ENCODE results near the gene LMNTD2.

LMNTD2 gene

DNA sequence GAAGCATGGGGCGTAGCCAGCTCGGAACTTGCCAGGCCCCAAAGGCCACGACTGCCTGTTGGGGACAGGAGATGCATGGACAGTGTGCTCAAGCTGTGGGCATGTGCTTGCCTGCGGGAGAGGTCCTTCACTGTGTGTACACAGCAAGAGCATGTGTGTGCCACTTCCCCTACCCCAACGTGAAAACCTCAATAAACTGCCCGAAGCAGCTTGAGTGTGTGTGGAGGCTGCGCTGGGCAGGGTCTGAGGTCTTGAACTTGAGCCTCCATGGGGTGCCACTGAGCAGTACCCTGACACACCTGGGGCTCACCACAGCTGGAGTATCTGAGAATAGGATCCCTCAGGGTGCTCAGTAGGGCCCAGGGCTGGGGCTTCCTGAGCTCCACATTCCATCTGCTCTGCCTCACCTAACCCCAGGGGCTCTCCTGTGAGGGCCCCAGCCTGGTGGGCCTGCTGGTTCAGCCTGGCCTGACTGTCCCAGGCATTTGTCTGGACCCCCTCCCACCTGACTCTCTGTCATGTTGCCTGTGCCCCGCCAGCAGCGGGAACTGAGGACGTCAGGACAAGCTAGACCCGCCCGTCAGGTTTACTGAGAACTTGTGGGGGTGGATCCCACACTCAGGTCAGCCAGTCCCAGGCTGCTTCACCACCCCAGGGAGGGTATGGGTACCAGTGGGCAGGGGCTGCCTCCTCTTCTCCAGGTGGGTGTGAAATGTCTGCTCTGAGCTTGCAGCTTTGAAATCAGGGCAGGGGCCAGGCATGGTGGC lies 3.5 kb upstream of the LMNTD2 start:
- H3K79me2 ChIP-seq (ENCODE audit: insufficient read depth, low read length), result no peaks in the 10 kb centered on the region
- no peaks in the 10 kb centered on the region for H4K20me1 ChIP-seq (ENCODE audit: insufficient read depth, low read length)
- H3K4me2 ChIP-seq (ENCODE audit: low read length), result no peak overlapping the region
- no peak overlapping the region for H3K27ac ChIP-seq (ENCODE audit: low read depth, low read length, poor library complexity, severe bottlenecking)
- no peak overlapping the region for H3K9ac ChIP-seq (ENCODE audit: low read length)
- no peak overlapping the region for H3K4me3 ChIP-seq (ENCODE audit: low read depth, low read length, poor library complexity, severe bottlenecking)
- TF ChIP-seq, protein P1, sequence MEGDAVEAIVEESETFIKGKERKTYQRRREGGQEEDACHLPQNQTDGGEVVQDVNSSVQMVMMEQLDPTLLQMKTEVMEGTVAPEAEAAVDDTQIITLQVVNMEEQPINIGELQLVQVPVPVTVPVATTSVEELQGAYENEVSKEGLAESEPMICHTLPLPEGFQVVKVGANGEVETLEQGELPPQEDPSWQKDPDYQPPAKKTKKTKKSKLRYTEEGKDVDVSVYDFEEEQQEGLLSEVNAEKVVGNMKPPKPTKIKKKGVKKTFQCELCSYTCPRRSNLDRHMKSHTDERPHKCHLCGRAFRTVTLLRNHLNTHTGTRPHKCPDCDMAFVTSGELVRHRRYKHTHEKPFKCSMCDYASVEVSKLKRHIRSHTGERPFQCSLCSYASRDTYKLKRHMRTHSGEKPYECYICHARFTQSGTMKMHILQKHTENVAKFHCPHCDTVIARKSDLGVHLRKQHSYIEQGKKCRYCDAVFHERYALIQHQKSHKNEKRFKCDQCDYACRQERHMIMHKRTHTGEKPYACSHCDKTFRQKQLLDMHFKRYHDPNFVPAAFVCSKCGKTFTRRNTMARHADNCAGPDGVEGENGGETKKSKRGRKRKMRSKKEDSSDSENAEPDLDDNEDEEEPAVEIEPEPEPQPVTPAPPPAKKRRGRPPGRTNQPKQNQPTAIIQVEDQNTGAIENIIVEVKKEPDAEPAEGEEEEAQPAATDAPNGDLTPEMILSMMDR (IDR thresholded peaks at IDR 0.05; ENCODE audit: low read length), result no peak
- TF ChIP-seq EZH2 (IDR thresholded peaks at IDR 0.05; ENCODE audit: borderline replicate concordance, low read length), result no peak
- H3K36me3 ChIP-seq (ENCODE audit: insufficient read depth, low read length), result no peaks in the 10 kb centered on the region; the same call in 1 of the 2 replicates
- H3K9me2 ChIP-seq (ENCODE audit: low read depth, low read length), result no peaks in the 10 kb centered on the region
- no peaks in the 10 kb centered on the region for H3F3A ChIP-seq (ENCODE audit: insufficient read depth, low read length)
- no peaks in the 10 kb centered on the region for H3K9me3 ChIP-seq (ENCODE audit: low read length)
- H2AFZ ChIP-seq (ENCODE audit: low read length), result no peak overlapping the region
- H3K4me1 ChIP-seq (ENCODE audit: insufficient read depth, low read length, severe bottlenecking), result peaks cover 41% of the 10 kb centered on the region
- H3K27me3 ChIP-seq (ENCODE audit: insufficient read depth, low read length), result no peaks in the 10 kb centered on the region

DNA sequence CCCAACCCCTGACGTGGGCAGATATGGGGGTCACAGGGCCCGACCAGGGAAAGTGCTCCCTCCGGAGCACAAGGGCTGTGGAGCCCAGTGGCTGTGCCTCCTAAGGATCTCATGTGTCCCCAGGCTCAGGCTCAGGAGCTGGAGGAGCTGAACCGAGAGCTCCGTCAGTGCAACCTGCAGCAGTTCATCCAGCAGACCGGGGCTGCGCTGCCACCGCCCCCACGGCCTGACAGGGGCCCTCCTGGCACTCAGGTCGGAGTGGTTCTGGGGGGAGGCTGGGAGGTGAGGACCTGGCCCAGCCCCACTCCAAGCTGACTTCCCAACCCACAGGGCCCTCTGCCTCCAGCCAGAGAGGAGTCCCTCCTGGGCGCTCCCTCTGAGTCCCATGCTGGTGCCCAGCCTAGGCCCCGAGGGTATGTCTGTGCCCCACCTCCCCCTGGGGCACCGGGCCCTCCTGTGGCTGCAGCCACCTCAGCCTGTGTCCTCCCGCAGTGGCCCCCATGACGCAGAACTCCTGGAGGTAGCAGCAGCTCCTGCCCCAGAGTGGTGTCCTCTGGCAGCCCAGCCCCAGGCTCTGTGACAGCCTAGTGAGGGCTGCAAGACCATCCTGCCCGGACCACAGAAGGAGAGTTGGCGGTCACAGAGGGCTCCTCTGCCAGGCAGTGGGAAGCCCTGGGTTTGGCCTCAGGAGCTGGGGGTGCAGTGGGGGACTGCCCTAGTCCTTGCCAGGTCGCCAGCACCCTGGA lies 2.7 kb upstream of the LMNTD2 start:
- H3K4me3 ChIP-seq (ENCODE audit: low read depth, low read length, poor library complexity, severe bottlenecking), result no peak overlapping the region
- no peaks in the 10 kb centered on the region for H3K9me2 ChIP-seq (ENCODE audit: low read depth, low read length)
- peaks cover 39% of the 10 kb centered on the region for H3K4me1 ChIP-seq (ENCODE audit: insufficient read depth, low read length, severe bottlenecking)
- H2AFZ ChIP-seq (ENCODE audit: low read length), result no peak overlapping the region
- no peak overlapping the region for H3K9ac ChIP-seq (ENCODE audit: low read length)
- no peaks in the 10 kb centered on the region for H3F3A ChIP-seq (ENCODE audit: insufficient read depth, low read length)
- no peak overlapping the region for H3K4me2 ChIP-seq (ENCODE audit: low read length)
- no peaks in the 10 kb centered on the region; the same call in 1 of the 2 replicates for H3K36me3 ChIP-seq (ENCODE audit: insufficient read depth, low read length)
- TF ChIP-seq, protein P1 (IDR thresholded peaks at IDR 0.05; ENCODE audit: low read length), result no peak
- TF ChIP-seq EZH2 (IDR thresholded peaks at IDR 0.05; ENCODE audit: borderline replicate concordance, low read length), result no peak
- H3K79me2 ChIP-seq (ENCODE audit: insufficient read depth, low read length), result no peaks in the 10 kb centered on the region
- no peaks in the 10 kb centered on the region for H4K20me1 ChIP-seq (ENCODE audit: insufficient read depth, low read length)
- H3K9me3 ChIP-seq (ENCODE audit: low read length), result no peaks in the 10 kb centered on the region
- no peaks in the 10 kb centered on the region for H3K27me3 ChIP-seq (ENCODE audit: insufficient read depth, low read length)
- no peak overlapping the region for H3K27ac ChIP-seq (ENCODE audit: low read depth, low read length, poor library complexity, severe bottlenecking)

DNA sequence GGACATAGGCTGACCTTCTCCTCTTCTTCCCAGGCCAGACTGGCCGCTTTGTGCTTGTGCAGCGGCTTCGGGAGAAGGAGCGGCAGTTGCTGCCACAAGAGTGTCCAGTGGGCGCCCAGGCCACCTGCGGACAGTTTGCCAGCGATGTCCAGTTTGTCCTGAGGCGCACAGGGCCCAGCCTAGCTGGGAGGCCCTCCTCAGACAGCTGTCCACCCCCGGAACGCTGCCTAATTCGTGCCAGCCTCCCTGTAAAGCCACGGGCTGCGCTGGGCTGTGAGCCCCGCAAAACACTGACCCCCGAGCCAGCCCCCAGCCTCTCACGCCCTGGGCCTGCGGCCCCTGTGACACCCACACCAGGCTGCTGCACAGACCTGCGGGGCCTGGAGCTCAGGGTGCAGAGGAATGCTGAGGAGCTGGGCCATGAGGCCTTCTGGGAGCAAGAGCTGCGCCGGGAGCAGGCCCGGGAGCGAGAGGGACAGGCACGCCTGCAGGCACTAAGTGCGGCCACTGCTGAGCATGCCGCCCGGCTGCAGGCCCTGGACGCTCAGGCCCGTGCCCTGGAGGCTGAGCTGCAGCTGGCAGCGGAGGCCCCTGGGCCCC lies 1.6 kb upstream of the LMNTD2 start:
- Histone ChIP-seq H4K20me1 (ENCODE audit: insufficient read depth, low read length) (no peaks in the 10 kb centered on the region), H3K9me2 (ENCODE audit: low read depth, low read length) (no peaks in the 10 kb centered on the region), H3F3A (ENCODE audit: insufficient read depth, low read length) (no peaks in the 10 kb centered on the region), H3K79me2 (ENCODE audit: insufficient read depth, low read length) (no peaks in the 10 kb centered on the region), H2AFZ (ENCODE audit: low read length) (no peak overlapping the region), H3K4me2 (ENCODE audit: low read length) (peak overlapping the region; percentile 80), H3K36me3 (ENCODE audit: insufficient read depth, low read length) (no peaks in the 10 kb centered on the region; the same call in 1 of the 2 replicates), H3K4me1 (ENCODE audit: insufficient read depth, low read length, severe bottlenecking) (peaks cover 30% of the 10 kb centered on the region), H3K27ac (ENCODE audit: low read depth, low read length, poor library complexity, severe bottlenecking) (no peak overlapping the region), H3K9me3 (ENCODE audit: low read length) (no peaks in the 10 kb centered on the region), H3K9ac (ENCODE audit: low read length) (peak overlapping the region; percentile 77; the same call in 1 of the 2 replicates), H3K27me3 (ENCODE audit: insufficient read depth, low read length) (peaks cover 3% of the 10 kb centered on the region), H3K4me3 (ENCODE audit: low read depth, low read length, poor library complexity, severe bottlenecking) (peak overlapping the region; percentile 81)
- TF ChIP-seq, protein P1 (IDR thresholded peaks at IDR 0.05; ENCODE audit: low read length), result no peak
- no peak for TF ChIP-seq EZH2 (IDR thresholded peaks at IDR 0.05; ENCODE audit: borderline replicate concordance, low read length)
